HepG2 (cell line): Measurements from ENCODE around the gene REST.

ENCODE experiments used
- CEBPZ ChIP-seq: IDR thresholded peaks from 2 replicates; pipeline ENCODE4 v1.6.1; 2012; ENCODE audit warnings: low read length, improper control_type of control experiment
- FOXK2 ChIP-seq: fragments of 450-650 bp; IDR thresholded peaks from 2 replicates; pipeline ENCODE4 v1.6.1; 2016
- MYPOP ChIP-seq: sonication (generic); formaldehyde crosslinking; IDR thresholded peaks from 2 replicates; pipeline ENCODE4 v1.8.1; 2023; ENCODE audit warnings: mild to moderate bottlenecking, moderate library complexity, missing genetic modification reagents
- NFIB ChIP-seq: sonication (generic); formaldehyde crosslinking; IDR thresholded peaks from 2 replicates; pipeline ENCODE4 v1.9.0; 2021; ENCODE audit warnings: missing genetic modification reagents, mild to moderate bottlenecking, borderline replicate concordance
- ZBTB44 ChIP-seq: sonication (generic); formaldehyde crosslinking; IDR thresholded peaks from 2 replicates; pipeline ENCODE4 v1.4.0; 2020; ENCODE audit warnings: missing genetic modification reagents

- TF ChIP-seq ZBTB44 (CRISPR knock-in tag) (no peak), MYPOP (CRISPR knock-in tag) (no peak), CEBPZ (no peak), NFIB (CRISPR knock-in tag) (no peak), FOXK2 (no peak)
These were observed 50.4 kb downstream of the REST start for GRCh38 chr4:56958111-56958517.
